Psoas muscle (tissue), 8 donors: Measurements from ENCODE around the gene FADS2. TPM values are rescaled to one million over a fixed set of nuclear protein-coding genes. Genes with fewer than 3 reads are reported as not detected.
A peak's percentile ranks its signal among the peaks of the same experiment; 100 is the strongest.

ENCODE experiments used
- ATAC-seq, 4 donors: fragments of 200-7000 bp; cut with Tn5 transposase; one replicate each; pipeline ENCODE4 v1.9.1; 2020; ENCODE audit warnings: moderate library complexity in 3 of 4, mild to moderate bottlenecking in 2 of 4
- DNase-seq, 2 donors: peaks; one replicate each; pipeline ENCODE4 v3.0.0-alpha.2; 2020
- H3K27ac ChIP-seq: fragments of 200-600 bp; one replicate; pipeline ENCODE4 v1.8.0; 2022
- H3K27me3 ChIP-seq, 3 donors: fragments of 200-600 bp in 1 of 3; one replicate each; pipeline versions ENCODE4 v1.6.1 to v1.8.0; 2013 to 2022; ENCODE audit warnings: low read length in 2 of 3, mild to moderate bottlenecking in 2 of 3, moderate library complexity in 1 of 3; ENCODE audit not compliant: insufficient read depth in 3 of 3
- H3K36me3 ChIP-seq, 2 donors: fragments of 200-600 bp in 1 of 2; one replicate each; pipeline versions ENCODE4 v1.6.1 to v1.8.0; 2013 to 2022; ENCODE audit warnings: low read depth in 1 of 2, mild to moderate bottlenecking in 1 of 2, moderate library complexity in 1 of 2; ENCODE audit not compliant: insufficient read depth in 1 of 2
- H3K4me1 ChIP-seq: fragments of 200-600 bp; one replicate; pipeline ENCODE4 v1.8.0; 2022
- H3K4me3 ChIP-seq: fragments of 200-600 bp; one replicate; pipeline ENCODE4 v1.8.0; 2022; ENCODE audit warnings: mild to moderate bottlenecking
- H3K9me3 ChIP-seq: fragments of 200-600 bp; one replicate; pipeline ENCODE4 v1.8.0; 2022
- CTCF ChIP-seq: fragments of 200-600 bp; IDR thresholded peaks from one replicate; pipeline ENCODE4 v1.8.0; 2022; ENCODE audit warnings: antibody characterized with exemption
- WGBS, 3 donors: extraction: QIAGEN DNeasy Blood & Tissue Kit; methylation state at CpG; one replicate each; pipeline versions ENCODE4 v1.1.6 to v1.1.7; 2013; 5-methylcytosine and 5-hydroxymethylcytosine counted together
- intact Hi-C, 2 donors: fragments of 100-400 bp; cut with DNase I; formaldehyde crosslinking; loops; one replicate each; pipeline versions ENCODE4 v1.11.0 to v1.14.2; 2022
- polyA plus RNA-seq, 3 donors: library from polyadenylated mRNA; stranded (reverse); fragments of 200-250 nt; gene quantifications; one replicate each; pipeline ENCODE4 v1.2.3, GENCODE V29; 2013
- total RNA-seq, 4 donors: library from RNA; stranded (reverse); fragmentation: NEBNext Ultra II Directional in 2 of 4; extraction: Animal tissue kit (Norgen Biotek cat#: 25700) in 2 of 4; gene quantifications; one replicate each; pipeline versions ENCODE4 v1.2.1 to v1.2.4, GENCODE V29; 2021 to 2023
- donor health status: healthy with polysubstance abuse.
- donor health status: DM: no; HTN: no; CAD: no; lungs with moderate emphysema.
- donor health status: Bipolar disorder and iron deficiency.
- donor health status: healthy.
- donor health status: DM: yes; HTN: yes; CAD: no.
- donor health status: DM: no; HTN: no; CAD: no.
- donor health status: DM: no; HTN: no; CAD: no.
- donor health status: DM: yes; HTN: yes; CAD: no.

FADS2 gene
- total and polyA plus RNA-seq, 7 donors = 2.2 to 8.4 (median 5.5) TPM

GRCh38 chr11:61889831-61890230 lies 61.7 kb downstream of the FADS2 start:
- 70 to 84% (median 77%) methylated on average over 10 of the region's 10 CpGs for WGBS, 3 donors

GRCh38 chr11:61890529-61891330 lies 62.6 kb downstream of the FADS2 start:
- intact Hi-C loops = loop anchor here (5.0 kb wide), 2 partner anchors 73 to 98 kb away; partner anchors contain the start of genes FADS1 (in 1 of the 2), FEN1 (in 1 of the 2) and TMEM258 (in 1 of the 2)
- ATAC-seq (peak; percentile 54 to 62 (median 57)), DNase-seq (peak; percentile 85 to 88)
- Histone ChIP-seq H3K4me3 (peak overlapping the region; percentile 91), H3K27me3 (no peaks in the 10 kb centered on the region), H3K9me3 (no peaks in the 10 kb centered on the region), H3K36me3 (no peaks in the 10 kb centered on the region), H3K27ac (peak overlapping the region; percentile 87), H3K4me1 (peaks cover 23% of the 10 kb centered on the region)
- 3 to 9% (median 5%) methylated on average over 11 to 38 of the region's 38 CpGs for WGBS, 3 donors
- no peak for TF ChIP-seq CTCF

More at GRCh38 chr11:61889831-61890230, 61.7 kb downstream of the FADS2 start:
- Histone ChIP-seq H3K36me3 (peaks cover 0 to 1% of the 10 kb centered on the region in 2 donors), H3K9me3 (no peaks in the 10 kb centered on the region), H3K4me3 (peak overlapping the region; percentile 91), H3K27me3 (no peaks in the 10 kb centered on the region), H3K27ac (peak overlapping the region; percentile 87), H3K4me1 (peaks cover 23% of the 10 kb centered on the region)
- ATAC-seq (no peak), DNase-seq (no peak)
- no peak for TF ChIP-seq CTCF
- intact Hi-C loops = loop anchor here (5.0 kb wide), 4 partner anchors 72 to 98 kb away; partner anchors contain the start of genes FADS1 (in 1 of the 2), FEN1 (in 1 of the 2) and TMEM258 (in 1 of the 2)

- no peaks in the 10 kb centered on the region for H3K36me3 ChIP-seq
- WGBS, 3 donors = 0 to 1% (median 0%) methylated on average over 43 to 91 of the region's 96 CpGs
- peak; percentile 92 to 94 for DNase-seq
- intact Hi-C loops = loop anchor here (5.0 kb wide), 2 partner anchors 74 to 99 kb away; partner anchors contain the start of genes FADS1 (in 1 of the 2), FEN1 (in 1 of the 2) and TMEM258 (in 1 of the 2)
- peaks cover 23% of the 10 kb centered on the region for H3K4me1 ChIP-seq
- TF ChIP-seq CTCF = no peak
- H3K27me3 ChIP-seq = no peaks in the 10 kb centered on the region
- ATAC-seq = peak; percentile 77 to 88 (median 80)
- peak within 1 kb of the TSS; percentile 91 for H3K4me3 ChIP-seq
- peak within 1 kb of the TSS; percentile 87 for H3K27ac ChIP-seq
- H3K9me3 ChIP-seq = no peaks in the 10 kb centered on the region
Observed at GRCh38 chr11:61891331-61892084, 63.4 kb downstream of the FADS2 start, which contains the start of gene FADS3. FADS3 (minus strand) TSS chr11:61891545; CDS start chr11:61891381, 164 bp downstream.

GRCh38 chr11:61892085-61892370 lies 63.9 kb downstream of the FADS2 start:
- intact Hi-C loops = loop anchor here (5.0 kb wide), 2 partner anchors 75 to 100 kb away; partner anchors contain the start of genes FADS1 (in 1 of the 2), FEN1 (in 1 of the 2) and TMEM258 (in 1 of the 2)
- Histone ChIP-seq H3K4me3 (peak overlapping the region; percentile 91), H3K9me3 (no peaks in the 10 kb centered on the region), H3K27me3 (no peaks in the 10 kb centered on the region), H3K27ac (peak overlapping the region; percentile 87), H3K36me3 (no peaks in the 10 kb centered on the region), H3K4me1 (peaks cover 23% of the 10 kb centered on the region)
- TF ChIP-seq CTCF = no peak
- 28 to 46% (median 41%) methylated on average over 10 to 12 of the region's 12 CpGs for WGBS, 3 donors
- peak in 2 of 4 donors; percentile 1 to 18 for ATAC-seq
- no peak for DNase-seq
